ENCODE results near the gene ENO2. TPM values are rescaled to one million over a fixed set of nuclear protein-coding genes. Genes with fewer than 3 reads are reported as not detected.

Gene ENO2
- total and polyA plus RNA-seq, 8 donors = 9.3 to 50.0 (median 15.5) TPM

DNA sequence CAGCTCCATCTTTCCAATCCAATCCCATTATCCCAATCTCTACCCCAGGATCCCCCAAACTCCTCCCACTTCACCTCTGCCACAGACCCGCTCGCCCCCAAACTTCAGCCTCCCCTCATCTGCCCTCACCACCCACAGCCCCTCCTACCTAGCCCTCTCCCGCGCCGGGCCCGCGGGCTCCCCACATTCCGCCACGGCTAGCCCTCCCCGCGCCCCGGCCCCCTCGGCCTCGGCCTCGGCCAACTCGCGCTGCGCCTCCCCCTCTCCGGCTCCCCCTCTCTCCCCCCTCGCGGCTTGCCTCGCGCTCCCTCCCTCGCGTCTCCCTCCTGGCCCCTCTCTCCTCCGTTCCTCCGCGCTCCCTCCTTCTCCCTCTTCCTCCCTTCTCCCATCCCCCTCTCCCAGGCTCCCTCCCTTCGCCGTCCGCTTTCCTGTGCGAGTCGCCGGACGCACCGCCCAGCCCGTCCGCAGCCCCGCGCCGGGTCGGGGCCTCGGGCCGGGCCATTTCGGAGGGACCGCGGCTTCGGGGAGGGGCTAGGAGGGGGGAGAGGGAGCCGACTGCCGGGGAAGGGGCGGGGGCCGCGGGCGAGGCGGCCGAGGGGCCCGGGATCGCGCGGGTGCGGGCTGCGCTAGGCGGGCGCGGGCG, 13.1 kb downstream of the ENO2 start, which contains the start of gene ATN1:
TSS of gene ATN1 (plus strand) at position 581 of the 643 bp plus-strand sequence. CDS start 6,043 bp downstream, outside the sequence.
- peak; percentile 39 for ATAC-seq
- Histone ChIP-seq H3K27ac (peak within 1 kb of the TSS; percentile 85 to 95), H3K36me3 (peaks cover 0 to 9% of the 10 kb centered on the region in 2 donors), H3K27me3 (peaks cover 0 to 28% of the 10 kb centered on the region in 2 donors), H3K9me3 (no peaks in the 10 kb centered on the region), H3K4me3 (peak within 1 kb of the TSS; percentile 68 to 70), H3K4me1 (peaks cover 47 to 81% of the 10 kb centered on the region in 2 donors)
- peak; percentile 84 to 94 (median 89) for DNase-seq
- TF ChIP-seq, protein P1, sequence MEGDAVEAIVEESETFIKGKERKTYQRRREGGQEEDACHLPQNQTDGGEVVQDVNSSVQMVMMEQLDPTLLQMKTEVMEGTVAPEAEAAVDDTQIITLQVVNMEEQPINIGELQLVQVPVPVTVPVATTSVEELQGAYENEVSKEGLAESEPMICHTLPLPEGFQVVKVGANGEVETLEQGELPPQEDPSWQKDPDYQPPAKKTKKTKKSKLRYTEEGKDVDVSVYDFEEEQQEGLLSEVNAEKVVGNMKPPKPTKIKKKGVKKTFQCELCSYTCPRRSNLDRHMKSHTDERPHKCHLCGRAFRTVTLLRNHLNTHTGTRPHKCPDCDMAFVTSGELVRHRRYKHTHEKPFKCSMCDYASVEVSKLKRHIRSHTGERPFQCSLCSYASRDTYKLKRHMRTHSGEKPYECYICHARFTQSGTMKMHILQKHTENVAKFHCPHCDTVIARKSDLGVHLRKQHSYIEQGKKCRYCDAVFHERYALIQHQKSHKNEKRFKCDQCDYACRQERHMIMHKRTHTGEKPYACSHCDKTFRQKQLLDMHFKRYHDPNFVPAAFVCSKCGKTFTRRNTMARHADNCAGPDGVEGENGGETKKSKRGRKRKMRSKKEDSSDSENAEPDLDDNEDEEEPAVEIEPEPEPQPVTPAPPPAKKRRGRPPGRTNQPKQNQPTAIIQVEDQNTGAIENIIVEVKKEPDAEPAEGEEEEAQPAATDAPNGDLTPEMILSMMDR (IDR thresholded peaks at IDR 0.05) = no peak
- intact Hi-C loops (cut with DNase I) = loop anchor here in 1 of 2 donors (10.0 kb wide), 1 partner anchor 167 kb away; the partner anchor contains the start of gene C1R

- no peak for ATAC-seq
Observed at GRCh38 chr12:6928022-6928702, 13.8 kb downstream of the ENO2 start.

DNA sequence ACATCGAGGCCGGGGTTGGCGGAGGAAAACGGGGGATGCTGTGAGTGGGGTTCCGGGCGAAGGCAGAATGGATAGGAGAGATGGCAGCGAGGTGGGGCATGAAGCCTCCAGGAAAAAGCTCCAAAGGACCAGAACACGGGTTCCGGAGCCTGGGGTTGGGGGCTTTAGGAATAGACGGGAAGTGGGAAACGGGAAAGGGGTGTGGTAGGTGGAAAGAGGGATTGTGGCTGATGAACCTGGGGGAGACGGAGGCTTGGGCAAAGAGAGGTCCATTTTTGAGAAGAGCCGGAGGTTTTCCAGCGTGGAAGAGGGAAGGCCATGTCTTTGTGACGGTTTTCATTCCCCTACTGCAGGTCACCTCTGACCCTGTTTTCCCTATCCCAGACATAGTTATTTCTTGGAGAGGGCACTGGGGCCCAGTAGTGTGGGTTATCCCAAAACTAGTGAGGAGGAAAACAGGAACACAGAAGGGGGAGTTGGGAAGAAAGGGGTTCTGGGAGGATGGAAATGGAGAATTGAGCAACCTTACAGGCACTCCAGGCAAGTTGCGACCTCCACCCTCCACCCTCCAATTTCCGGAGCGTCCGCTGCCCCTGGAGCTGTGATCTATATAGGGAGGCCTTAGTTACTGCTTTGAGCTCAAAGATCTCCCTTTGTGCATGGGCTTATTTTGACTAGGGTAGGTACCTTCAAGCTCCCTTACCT, 14.5 kb downstream of the ENO2 start:
- no peak for ATAC-seq
- intact Hi-C loops (cut with DNase I) = loop anchor here in 1 of 2 donors (10.0 kb wide), 1 partner anchor 166 kb away; the partner anchor contains the start of gene C1R

More at GRCh38 chr12:6928022-6928702, 13.8 kb downstream of the ENO2 start:
- peaks cover 49 to 80% of the 10 kb centered on the region in 2 donors for H3K4me1 ChIP-seq
- intact Hi-C loops (cut with DNase I) = loop anchor here in 1 of 2 donors (10.0 kb wide), 1 partner anchor 167 kb away; the partner anchor contains the start of gene C1R
- peak overlapping the region; percentile 68 to 70 for H3K4me3 ChIP-seq
- peaks cover 0 to 28% of the 10 kb centered on the region in 2 donors for H3K27me3 ChIP-seq
- H3K9me3 ChIP-seq = no peaks in the 10 kb centered on the region
- peaks cover 0 to 4% of the 10 kb centered on the region in 2 donors for H3K36me3 ChIP-seq
- H3K27ac ChIP-seq = peak overlapping the region; percentile 85 to 91
- peak in 1 of 4 donors; percentile 81 for DNase-seq
- TF ChIP-seq, protein P1 (IDR thresholded peaks at IDR 0.05) = no peak

GRCh38 chr12:6929466-6930452, 15.4 kb downstream of the ENO2 start:
- ATAC-seq (no peak), DNase-seq (peak in 1 of 4 donors; percentile 1)
- H3K27me3 ChIP-seq = peaks cover 0 to 28% of the 10 kb centered on the region in 2 donors
- H3K27ac ChIP-seq = peak overlapping the region; percentile 85 to 91
- no peaks in the 10 kb centered on the region for H3K9me3 ChIP-seq
- peak overlapping the region; percentile 68 to 70 for H3K4me3 ChIP-seq
- TF ChIP-seq, protein P1 (IDR thresholded peaks at IDR 0.05) = no peak
- intact Hi-C loops (cut with DNase I) = loop anchor here in 1 of 2 donors (10.0 kb wide), 1 partner anchor 165 kb away; the partner anchor contains the start of gene C1R
- peaks cover 42 to 80% of the 10 kb centered on the region in 2 donors for H3K4me1 ChIP-seq
- peaks cover 0 to 12% of the 10 kb centered on the region in 2 donors for H3K36me3 ChIP-seq

More for the DNA sequence above, 14.5 kb downstream of the ENO2 start:
- Histone ChIP-seq H3K27ac (peak overlapping the region; percentile 85 to 91), H3K4me1 (peaks cover 50 to 80% of the 10 kb centered on the region in 2 donors), H3K4me3 (peak overlapping the region; percentile 68 to 70), H3K36me3 (peaks cover 0 to 3% of the 10 kb centered on the region in 2 donors), H3K9me3 (no peaks in the 10 kb centered on the region), H3K27me3 (peaks cover 0 to 28% of the 10 kb centered on the region in 2 donors)
- peak in 1 of 4 donors; percentile 43 for DNase-seq
- TF ChIP-seq, protein P1 (IDR thresholded peaks at IDR 0.05) = no peak

Data from left lung (tissue), 10 donors.